PC-9 (cell line): ENCODE measurements around the gene TRIML2. TPM values are rescaled to one million over a fixed set of nuclear protein-coding genes. Genes with fewer than 3 reads are reported as not detected.

Experiments
- Bru-seq: library from RNA; stranded (reverse); fragments of 400-500 nt; gene quantifications from one replicate; lab custom pipeline; 2021; lab: Mats Ljungman, UMichigan
- BruChase-seq, 2 experiments: library from RNA; stranded (reverse); fragments of 400-500 nt; gene quantifications; one replicate each; lab custom pipeline; 2021; lab: Mats Ljungman, UMichigan
- BruUV-seq: library from RNA; stranded (reverse); fragments of 400-500 nt; replicated peaks from 2 replicates; lab custom pipeline; 2021; lab: Mats Ljungman, UMichigan
- CTCF ChIA-PET: fragments of 300-600 bp; sonication (Branson Sonifier 250); formaldehyde crosslinking; loops from one replicate; lab custom pipeline; 2022; ENCODE audit warnings: antibody characterized with exemption; lab: Charles Lee
- POLR2A ChIA-PET: fragments of 300-600 bp; sonication (Branson Sonifier 250); formaldehyde crosslinking; loops from one replicate; lab custom pipeline; 2022; ENCODE audit warnings: antibody characterized with exemption; ENCODE audit not compliant: unreplicated experiment; lab: Charles Lee
- DNase-seq, 2 experiments: peaks; one replicate each; pipeline versions ENCODE4 v3.0.0 to v3.0.0-alpha.2; 2015 to 2022; ENCODE audit warnings: mixed read lengths in 1 of 2
- H2AFZ ChIP-seq: fragments of 200-600 bp; sonication (generic); 2 replicates; pipeline ENCODE4 v1.8.1; 2017; ENCODE audit warnings: antibody characterized with exemption
- H3F3A ChIP-seq: fragments of 200-600 bp; sonication (generic); 2 replicates; pipeline ENCODE4 v1.8.1; 2017; ENCODE audit warnings: antibody characterized with exemption, mild to moderate bottlenecking, low read depth; ENCODE audit not compliant: insufficient read depth
- H3K27ac ChIP-seq: fragments of 200-600 bp; sonication (generic); 2 replicates; pipeline ENCODE4 v1.6.1; 2016; ENCODE audit warnings: mixed run types
- H3K27me3 ChIP-seq: fragments of 200-600 bp; sonication (generic); 2 replicates; pipeline ENCODE4 v1.6.1; 2016; ENCODE audit warnings: low read depth, mixed run types; ENCODE audit not compliant: insufficient read depth
- H3K36me3 ChIP-seq: fragments of 200-600 bp; sonication (generic); 2 replicates; pipeline ENCODE4 v1.6.1; 2016; ENCODE audit warnings: low read depth, mixed run types
- H3K4me1 ChIP-seq: fragments of 200-600 bp; sonication (generic); replicated peaks from 2 replicates; pipeline ENCODE4 v1.6.1; 2016; ENCODE audit warnings: mixed run types; ENCODE audit not compliant: insufficient read depth
- H3K4me2 ChIP-seq: fragments of 200-600 bp; sonication (generic); 2 replicates; pipeline ENCODE4 v1.6.1; 2017; ENCODE audit warnings: mixed run types
- H3K4me3 ChIP-seq: fragments of 200-600 bp; sonication (generic); 2 replicates; pipeline ENCODE4 v1.6.1; 2016; ENCODE audit warnings: mixed run types
- H3K79me2 ChIP-seq: fragments of 200-600 bp; sonication (generic); 2 replicates; pipeline ENCODE4 v1.6.1; 2017; ENCODE audit warnings: low read depth, mixed run types
- H3K9me2 ChIP-seq: fragments of 200-600 bp; sonication (generic); 2 replicates; pipeline ENCODE4 v1.8.1; 2017; ENCODE audit warnings: mild to moderate bottlenecking; ENCODE audit not compliant: insufficient read depth
- H3K9me3 ChIP-seq: fragments of 200-600 bp; sonication (generic); 2 replicates; pipeline ENCODE4 v1.8.1; 2016; ENCODE audit warnings: low read depth; ENCODE audit not compliant: insufficient read depth
- H4K20me1 ChIP-seq: fragments of 200-600 bp; sonication (generic); 2 replicates; pipeline ENCODE4 v1.8.1; 2017; ENCODE audit not compliant: insufficient read depth
- CTCF ChIP-seq: fragments of 200-600 bp; sonication (generic); conservative IDR thresholded peaks from 2 replicates; pipeline ENCODE4 v1.6.1; 2017; ENCODE audit warnings: mixed run types, antibody characterized with exemption, mild to moderate bottlenecking, moderate library complexity
- EZH2 ChIP-seq: fragments of 200-600 bp; sonication (generic); IDR thresholded peaks from 2 replicates; pipeline ENCODE4 v1.8.0; 2017; ENCODE audit warnings: antibody characterized with exemption, low read depth
- intact Hi-C: fragments of 100-400 bp; cut with micrococcal nuclease; formaldehyde crosslinking; loops from one replicate; pipeline ENCODE4 v1.10.0; 2022; ENCODE audit not compliant: unreplicated experiment
- long read RNA-seq: library from polyadenylated mRNA; stranded (forward); transcript quantifications from one replicate; pipeline ENCODE4 v2.0.0, GENCODE V29; 2022
- total RNA-seq: library from RNA; stranded (reverse); gene quantifications from 2 replicates; pipeline ENCODE4 v1.2.3, GENCODE V29; 2021

TRIML2 gene, protein sequence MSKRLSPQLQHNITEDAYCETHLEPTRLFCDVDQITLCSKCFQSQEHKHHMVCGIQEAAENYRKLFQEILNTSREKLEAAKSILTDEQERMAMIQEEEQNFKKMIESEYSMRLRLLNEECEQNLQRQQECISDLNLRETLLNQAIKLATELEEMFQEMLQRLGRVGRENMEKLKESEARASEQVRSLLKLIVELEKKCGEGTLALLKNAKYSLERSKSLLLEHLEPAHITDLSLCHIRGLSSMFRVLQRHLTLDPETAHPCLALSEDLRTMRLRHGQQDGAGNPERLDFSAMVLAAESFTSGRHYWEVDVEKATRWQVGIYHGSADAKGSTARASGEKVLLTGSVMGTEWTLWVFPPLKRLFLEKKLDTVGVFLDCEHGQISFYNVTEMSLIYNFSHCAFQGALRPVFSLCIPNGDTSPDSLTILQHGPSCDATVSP
- 0.28 TPM in 1 of 2 replicates, not detected in the other for total RNA-seq
- Bru-seq, nascent RNA, result percentile 20 among the genes with signal in this experiment
- BruChase-seq, experiment 1, labeled RNA remaining after a 2-hour chase, result percentile 21 among the genes with signal in this experiment
- BruChase-seq, experiment 2, labeled RNA remaining after a 6-hour chase, result percentile 33 among the genes with signal in this experiment
- long read RNA-seq, partial matches to known transcripts, result 2 of 2 reads
- long read RNA-seq, other reads (novel, unspliced or antisense), result 0 of 2 reads

DNA sequence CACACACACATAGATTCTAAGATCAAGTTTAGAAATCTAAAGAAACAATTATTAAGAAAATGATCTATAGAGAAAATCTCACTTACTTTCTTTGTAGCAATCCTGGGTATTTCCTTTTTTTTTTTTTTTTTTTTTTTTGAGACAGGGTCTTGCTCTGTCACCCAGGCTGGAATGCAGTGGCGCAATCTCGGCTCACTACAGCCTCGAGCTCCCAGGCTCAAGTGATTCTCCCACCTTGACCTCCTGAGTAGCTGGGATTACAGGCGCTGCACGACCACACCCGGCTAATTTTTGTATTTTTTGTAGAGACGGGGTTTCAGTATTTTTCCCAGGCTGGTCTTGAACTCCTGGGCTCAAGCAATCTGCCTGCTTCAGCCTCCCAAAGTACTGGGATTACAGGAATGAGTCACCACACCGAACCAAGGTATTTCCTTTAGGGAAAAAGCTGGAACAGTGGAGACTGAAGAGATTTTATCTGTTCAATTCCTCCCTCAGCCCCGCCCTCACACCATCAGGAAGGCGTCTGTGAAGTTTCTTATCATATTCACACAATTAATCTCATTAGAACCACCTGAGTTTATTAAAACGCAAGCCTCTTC, at the start of gene TRIML2:
TSS of gene TRIML2 (minus strand) at position 447 of the 599 bp plus-strand sequence. CDS start 4,235 bp downstream, outside the sequence.
- no peaks in the 10 kb centered on the region for H3K4me1 ChIP-seq
- no peaks in the 10 kb centered on the region for H3F3A ChIP-seq
- H2AFZ ChIP-seq, result no peak within 1 kb of the TSS
- no TSS peak for BruUV-seq
- H3K27ac ChIP-seq, result 0 out of 2 replicates have a peak within 1 kb of the TSS, but pooled peaks have one; percentile 19
- TF ChIP-seq CTCF (no peak), EZH2 (no peak)
- H3K4me2 ChIP-seq, result no peak within 1 kb of the TSS
- no peaks in the 10 kb centered on the region for H3K9me3 ChIP-seq
- no peaks in the 10 kb centered on the region for H3K36me3 ChIP-seq
- no peaks in the 10 kb centered on the region for H3K79me2 ChIP-seq
- no peaks in the 10 kb centered on the region for H3K27me3 ChIP-seq
- peak; percentile 10 to 43 for DNase-seq
- CTCF ChIA-PET, result no interaction called here
- POLR2A ChIA-PET, result no interaction called here
- no peak within 1 kb of the TSS for H3K4me3 ChIP-seq
- intact Hi-C loops, result no loop called here
- no peaks in the 10 kb centered on the region for H4K20me1 ChIP-seq
- H3K9me2 ChIP-seq, result no peaks in the 10 kb centered on the region

DNA sequence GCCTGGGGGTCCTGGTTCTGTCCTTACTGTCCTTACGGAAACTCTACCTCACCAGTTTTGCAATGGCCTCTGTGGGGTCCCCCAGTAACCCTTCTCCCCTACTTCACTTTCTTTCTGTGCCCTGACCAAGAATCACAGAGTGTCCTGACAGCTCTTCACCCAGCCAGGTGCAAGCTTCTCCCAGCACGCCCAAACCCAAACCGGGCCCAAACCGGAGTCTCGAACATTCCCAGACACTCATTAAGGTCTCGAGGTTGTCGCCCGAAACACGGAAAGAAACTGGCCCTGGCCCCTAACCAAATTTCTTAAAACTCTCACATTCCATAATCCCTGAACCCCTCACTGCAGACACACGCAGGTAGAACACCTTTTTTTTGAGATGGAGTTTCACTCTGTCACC, 48.9 kb upstream of the TRIML2 start:
- Histone ChIP-seq H4K20me1 (no peaks in the 10 kb centered on the region), H3K79me2 (no peaks in the 10 kb centered on the region), H3K4me1 (no peaks in the 10 kb centered on the region), H3K9me3 (no peaks in the 10 kb centered on the region), H3F3A (no peaks in the 10 kb centered on the region), H3K4me3 (no peak overlapping the region), H3K36me3 (no peaks in the 10 kb centered on the region), H3K4me2 (no peak overlapping the region), H3K27me3 (no peaks in the 10 kb centered on the region), H3K27ac (no peak overlapping the region), H2AFZ (no peak overlapping the region), H3K9me2 (no peaks in the 10 kb centered on the region)
- BruUV-seq, result no TSS peak
- intact Hi-C loops, result no loop called here
- ChIA-PET POLR2A (no interaction called here), CTCF (no interaction called here)
- TF ChIP-seq EZH2 (no peak), CTCF (no peak)
- DNase-seq, result no peak

DNA sequence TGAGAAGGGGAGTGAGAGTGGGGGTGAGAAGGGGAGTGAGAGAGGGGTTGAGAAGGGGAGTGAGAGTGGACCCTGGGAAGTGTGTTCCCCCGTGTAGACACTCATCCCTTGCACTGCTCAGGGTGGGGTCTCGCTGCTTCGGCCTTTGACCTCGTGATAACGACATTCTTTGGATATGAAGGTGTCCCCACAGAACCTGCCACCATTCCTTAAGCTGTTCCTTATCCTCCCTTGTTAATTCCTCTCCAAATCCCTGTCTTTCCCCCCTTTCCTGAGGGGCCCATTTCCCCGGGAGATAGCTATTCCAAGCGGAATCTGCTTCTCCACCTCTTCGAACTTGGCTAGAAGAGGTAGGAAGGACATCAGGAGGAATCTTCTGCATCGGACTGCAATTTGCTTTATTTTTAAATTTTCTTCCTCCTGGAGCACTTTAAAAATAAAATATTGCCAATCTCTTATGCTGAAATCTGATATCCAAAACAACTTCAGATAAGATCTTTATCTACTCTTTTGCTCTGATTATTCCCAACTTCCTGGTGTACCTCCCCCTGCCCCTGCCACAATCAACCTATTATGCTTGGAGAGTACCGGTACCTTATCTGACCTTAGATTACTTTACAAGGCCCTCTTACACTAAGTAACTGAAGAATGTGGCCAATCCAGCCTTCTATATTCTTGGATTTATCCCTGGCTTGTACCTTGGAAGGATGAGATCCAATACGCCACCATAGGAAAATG, 45.4 kb upstream of the TRIML2 start:
- intact Hi-C loops, result no loop called here
- no peaks in the 10 kb centered on the region for H3K9me2 ChIP-seq
- H3K4me3 ChIP-seq, result no peak overlapping the region
- BruUV-seq, result no TSS peak
- H4K20me1 ChIP-seq, result no peaks in the 10 kb centered on the region
- no peaks in the 10 kb centered on the region for H3K36me3 ChIP-seq
- TF ChIP-seq EZH2, result no peak
- no peak for TF ChIP-seq CTCF
- ChIA-PET POLR2A (no interaction called here), CTCF (no interaction called here)
- no peaks in the 10 kb centered on the region for H3K4me1 ChIP-seq
- H2AFZ ChIP-seq, result no peak overlapping the region
- no peaks in the 10 kb centered on the region for H3K79me2 ChIP-seq
- peak in 1 of 2 experiments; percentile 47 for DNase-seq
- H3K9me3 ChIP-seq, result no peaks in the 10 kb centered on the region
- H3K4me2 ChIP-seq, result peak overlapping the region; percentile 10; the same call in 1 of the 2 replicates
- H3K27ac ChIP-seq, result no peak overlapping the region
- H3F3A ChIP-seq, result no peaks in the 10 kb centered on the region
- H3K27me3 ChIP-seq, result no peaks in the 10 kb centered on the region
